Endothelial cell of umbilical vein (primary cell): Measurements from ENCODE around the gene LMO4. TPM values are rescaled to one million over a fixed set of nuclear protein-coding genes. Genes with fewer than 3 reads are reported as not detected.

ENCODE experiments used
- BruUV-seq: library from RNA; stranded (reverse); fragments of 400-500 nt; replicated peaks from 2 replicates; lab custom pipeline; 2021; lab: Mats Ljungman, UMichigan
- CTCF ChIA-PET: fragments of 300-600, 350-600 bp; sonication (Branson Sonifier 250); formaldehyde crosslinking; loops from one replicate; lab custom pipeline; 2021; ENCODE audit warnings: antibody characterized with exemption, inconsistent platforms; lab: Charles Lee
- POLR2A ChIA-PET: fragments of 300-600, 350-600 bp; sonication (Branson Sonifier 250); formaldehyde crosslinking; loops from one replicate; lab custom pipeline; 2021; ENCODE audit warnings: antibody characterized with exemption, inconsistent platforms; lab: Charles Lee
- DNase-seq: peaks from one replicate; pipeline ENCODE4 v3.0.0-alpha.2; 2011; ENCODE audit warnings: low read depth, low spot score
- FAIRE-seq: peaks from 2 replicates; lab custom pipeline; 2011; peaks lifted over from hg19 to GRCh38; lab: Jason Lieb, UNC
- H2AFZ ChIP-seq: 2 replicates; pipeline ENCODE4 v1.6.0; 2012; ENCODE audit warnings: low read depth, low read length, control low read depth, inconsistent platforms
- H3K27ac ChIP-seq: 2 replicates; pipeline ENCODE4 v1.5.1; 2011; ENCODE audit warnings: low read depth, mild to moderate bottlenecking, control low read depth, low read length, moderate library complexity; ENCODE audit not compliant: insufficient read depth
- H3K27me3 ChIP-seq, 2 experiments: 2 replicates each; pipeline versions ENCODE4 v1.6.0 to v1.6.1; 2011; ENCODE audit warnings: low read length in 2 of 2, mixed read lengths in 1 of 2; ENCODE audit not compliant: control insufficient read depth in 2 of 2, insufficient read depth in 2 of 2
- H3K36me3 ChIP-seq, 2 experiments: 2 replicates in 1 of 2; 3 replicates in 1 of 2; pipeline ENCODE4 v1.5.1; 2011; ENCODE audit warnings: low read length in 2 of 2, mild to moderate bottlenecking in 1 of 2, moderate library complexity in 1 of 2; ENCODE audit not compliant: control insufficient read depth in 2 of 2, insufficient read depth in 2 of 2; ENCODE audit errors: extremely low read depth in 1 of 2
- H3K4me1 ChIP-seq: 3 replicates; pipeline ENCODE4 v1.5.1; 2011; ENCODE audit warnings: mild to moderate bottlenecking, low read length; ENCODE audit not compliant: control insufficient read depth, insufficient read depth; ENCODE audit errors: extremely low read depth
- H3K4me2 ChIP-seq: 2 replicates; pipeline ENCODE4 v1.6.1; 2011; ENCODE audit warnings: low read length, control low read depth, mixed read lengths; ENCODE audit not compliant: insufficient read depth
- H3K4me3 ChIP-seq, 3 experiments: fragments of 200-600 bp in 1 of 3; sonication (generic), shearing (Covaris generic) in 1 of 3; replicated peaks in 1 of 3; 2 replicates each; pipeline ENCODE4 v1.5.1; 2011 to 2016; ENCODE audit warnings: control low read depth in 3 of 3, low read length in 3 of 3, mild to moderate bottlenecking in 2 of 3, inconsistent platforms in 1 of 3, low read depth in 1 of 3, moderate library complexity in 1 of 3; ENCODE audit not compliant: insufficient read depth in 1 of 3
- H3K79me2 ChIP-seq: 2 replicates; pipeline ENCODE4 v1.6.0; 2012; ENCODE audit warnings: low read length, inconsistent platforms; ENCODE audit not compliant: control insufficient read depth, insufficient read depth
- H3K9ac ChIP-seq: replicated peaks from 2 replicates; pipeline ENCODE3; 2011; ENCODE audit warnings: low read length, control low read depth; ENCODE audit not compliant: insufficient read depth; ENCODE audit errors: extremely low read depth
- H3K9me1 ChIP-seq: replicated peaks from 3 replicates; pipeline ENCODE4 v1.6.0; 2011; ENCODE audit warnings: mild to moderate bottlenecking, low read length; ENCODE audit not compliant: control insufficient read depth, insufficient read depth; ENCODE audit errors: extremely low read depth
- H3K9me3 ChIP-seq: replicated peaks from 2 replicates; pipeline ENCODE4 v1.5.1; 2012; ENCODE audit warnings: low read length, inconsistent platforms; ENCODE audit not compliant: control insufficient read depth, insufficient read depth
- H4K20me1 ChIP-seq: replicated peaks from 2 replicates; pipeline ENCODE3; 2011; ENCODE audit warnings: mild to moderate bottlenecking, low read length; ENCODE audit not compliant: control insufficient read depth, insufficient read depth; ENCODE audit errors: extremely low read depth
- CTCF ChIP-seq, 2 donors: IDR thresholded peaks; 1 replicate in 1 of 2; 2 replicates in 1 of 2; pipeline ENCODE4 v1.5.1; 2011; ENCODE audit warnings: low read length in 2 of 2, mild to moderate bottlenecking in 2 of 2, moderate library complexity in 2 of 2, control low read depth in 1 of 2, inconsistent platforms in 1 of 2, low read depth in 1 of 2; ENCODE audit not compliant: insufficient read depth in 1 of 2; ENCODE audit errors: extremely low read depth in 1 of 2
- EZH2 ChIP-seq: IDR thresholded peaks from 2 replicates; pipeline ENCODE4 v1.6.1; 2012; ENCODE audit warnings: borderline replicate concordance, low read depth, mild to moderate bottlenecking, moderate library complexity, low read length, inconsistent platforms; ENCODE audit not compliant: severe bottlenecking
- FOS ChIP-seq: IDR thresholded peaks from 2 replicates; pipeline ENCODE4 v1.6.1; 2011; ENCODE audit warnings: mild to moderate bottlenecking, low read length, moderate library complexity, borderline replicate concordance; ENCODE audit not compliant: insufficient read depth
- GATA2 ChIP-seq: IDR thresholded peaks from 2 replicates; pipeline ENCODE4 v1.7.0; 2011; ENCODE audit warnings: low read depth, mild to moderate bottlenecking, moderate library complexity, mixed read lengths, low read length; ENCODE audit not compliant: insufficient read length, insufficient read depth
- JUN ChIP-seq: IDR thresholded peaks from 2 replicates; pipeline ENCODE4 v1.6.1; 2011; ENCODE audit warnings: borderline replicate concordance, low read depth; ENCODE audit not compliant: insufficient read length, insufficient read depth
- MAX ChIP-seq: IDR thresholded peaks from 2 replicates; pipeline ENCODE4 v1.6.1; 2011; ENCODE audit not compliant: insufficient read depth, insufficient read length
- MYC ChIP-seq: IDR thresholded peaks from one replicate; pipeline ENCODE4 v1.6.1; 2011; ENCODE audit warnings: mild to moderate bottlenecking, low read depth, low read length
- POLR2A ChIP-seq: IDR thresholded peaks from 2 replicates; pipeline ENCODE4 v1.6.1; 2012; ENCODE audit warnings: low read depth, mild to moderate bottlenecking, control low read depth, low read length
- POLR2AphosphoS5 ChIP-seq: IDR thresholded peaks from 2 replicates; pipeline ENCODE4 v1.6.1; 2012; ENCODE audit warnings: low read depth, mild to moderate bottlenecking, control low read depth, low read length, moderate library complexity; ENCODE audit not compliant: insufficient read depth
- dilution Hi-C: fragments of 300-500 bp; cut with MboI; formaldehyde crosslinking; loops from one replicate; pipeline ENCODE4 v1.15.0; 2019; ENCODE audit warnings: low sequenced_read_pairs; ENCODE audit not compliant: extremely low pct_ligation_motif_present
- intact Hi-C: fragments of 100-400 bp; cut with micrococcal nuclease; formaldehyde crosslinking; loops from one replicate; pipeline ENCODE4 v1.10.0; 2022
- polyA plus RNA-seq, 4 experiments: library from polyadenylated mRNA; depleted of rRNA in 3 of 4; stranded (reverse) in 3 of 4; unstranded in 1 of 4; fragments of >200 nt; gene quantifications; 2 replicates each; pipeline versions ENCODE4 v1.2.1 to v1.2.3, GENCODE V29; 2011 to 2012; ENCODE audit warnings: missing spikeins in 1 of 4
- total RNA-seq: library from RNA; stranded (reverse); gene quantifications from 2 replicates; pipeline ENCODE4 v1.2.3, GENCODE V29; 2021

Gene LMO4
- total and polyA plus RNA-seq, 2 donors (not counting 3 experiments of a cell fraction or from before 2014, with no cell fraction given) = 24.8 to 36.6 TPM

GRCh38 chr1:87337606-87338005 is 8.9 kb downstream of the LMO4 start:
- intact Hi-C loops = loop anchor here (10.0 kb wide), 1 partner anchor 1547 kb away; no protein-coding TSS in a partner anchor

More at GRCh38 chr1:87337606-87338005, 8.9 kb downstream of the LMO4 start:
- peaks cover 11% of the 10 kb centered on the region for H3K4me1 ChIP-seq
- no peaks in the 10 kb centered on the region for H3K27me3 ChIP-seq
- H3K79me2 ChIP-seq = peaks cover 14% of the 10 kb centered on the region
- H3K9me3 ChIP-seq = no peaks in the 10 kb centered on the region
- no peak overlapping the region for H3K27ac ChIP-seq
- H3K4me3 ChIP-seq = no peak overlapping the region
- TF ChIP-seq FOS = no peak
- no peak for TF ChIP-seq EZH2
- no peak for TF ChIP-seq CTCF (IDR thresholded peaks at IDR 0.05; ENCODE audit: extremely low read depth in 1 of 2, insufficient read depth in 1 of 2, low read depth in 1 of 2, low read length in 2 of 2)
- no peak for TF ChIP-seq POLR2AphosphoS5
- no peak for TF ChIP-seq MYC
- no peak for TF ChIP-seq JUN
- TF ChIP-seq POLR2A = no peak
- TF ChIP-seq MAX = no peak
- TF ChIP-seq GATA2 = no peak
- H3K4me2 ChIP-seq = no peak overlapping the region
- H4K20me1 ChIP-seq = no peaks in the 10 kb centered on the region
- DNase-seq (no peak), FAIRE-seq (no peak)
- dilution Hi-C loops = no loop called here
- CTCF ChIA-PET = no interaction called here
- peaks cover 2% of the 10 kb centered on the region for H3K9me1 ChIP-seq
- peaks cover 2 to 13% of the 10 kb centered on the region in 2 experiments for H3K36me3 ChIP-seq
- H3K9ac ChIP-seq = no peak overlapping the region
- no peak overlapping the region for H2AFZ ChIP-seq
- BruUV-seq = no TSS peak
- POLR2A ChIA-PET = no interaction called here
